Measurements from ENCODE around the gene GNAL.

Gene GNAL

DNA sequence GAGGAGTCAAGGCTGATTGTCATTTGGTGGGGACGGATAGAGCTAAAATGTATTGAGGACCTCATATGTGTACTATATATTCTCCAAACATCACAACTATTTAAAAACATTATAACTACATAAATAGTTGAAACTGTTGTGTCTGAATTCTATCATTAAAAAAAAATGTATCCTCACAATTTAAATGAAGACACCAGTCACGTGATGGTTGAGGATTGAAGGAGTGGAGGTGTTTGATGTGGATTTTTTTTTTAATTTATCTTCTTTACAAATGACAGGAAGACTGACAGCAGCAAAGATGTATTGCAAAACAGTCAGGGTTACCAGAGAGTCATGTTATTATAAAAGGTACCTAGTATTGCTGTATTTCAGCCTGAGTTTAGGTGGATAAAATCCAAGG, 30.0 kb downstream of the GNAL start:
- no peak for DNase-seq (ENCODE audit: low read depth, low spot score)
- H3K27ac ChIP-seq = no peak overlapping the region

DNA sequence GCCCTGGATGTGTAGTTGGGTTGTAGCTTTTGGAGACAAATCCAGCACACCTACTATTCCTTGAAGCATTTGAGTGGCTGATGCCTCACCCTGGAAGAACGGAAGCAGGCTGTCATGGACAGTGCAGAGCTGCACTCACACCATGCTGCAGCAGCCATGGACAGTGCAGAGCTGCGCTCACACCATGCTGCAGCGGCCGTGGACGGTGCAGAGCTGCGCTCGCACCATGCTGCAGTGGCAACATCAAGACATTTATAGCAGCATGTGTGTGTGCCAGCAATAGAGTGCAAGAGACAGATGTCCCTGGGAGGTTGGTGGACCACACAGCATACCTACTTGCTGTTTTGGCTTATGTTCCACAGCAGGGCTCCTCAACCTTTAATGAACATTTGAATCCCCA, 30.6 kb downstream of the GNAL start:
- no peak overlapping the region for H3K27ac ChIP-seq
- no peak for DNase-seq (ENCODE audit: low read depth, low spot score)

DNA sequence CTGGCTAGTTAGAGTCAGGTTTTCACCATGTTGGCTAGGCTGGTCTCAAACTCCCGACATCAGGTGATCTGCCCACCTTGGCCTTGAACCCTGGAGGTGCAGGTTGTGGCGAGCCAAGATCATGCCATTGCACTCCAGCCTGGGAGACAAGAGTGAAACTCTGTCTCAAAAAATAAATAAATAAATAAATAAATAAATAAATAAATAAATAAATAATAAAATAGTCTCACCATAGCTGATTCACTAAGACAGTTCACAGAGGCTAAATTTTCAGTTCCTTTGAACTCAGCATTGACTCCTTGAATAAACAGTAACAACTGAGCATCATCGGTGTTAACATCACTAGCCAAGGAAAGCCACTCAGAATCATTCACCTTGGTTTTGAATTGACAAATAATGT, 32.7 kb downstream of the GNAL start:
- no peak overlapping the region for H3K27ac ChIP-seq
- no peak for DNase-seq (ENCODE audit: low read depth, low spot score)

DNA sequence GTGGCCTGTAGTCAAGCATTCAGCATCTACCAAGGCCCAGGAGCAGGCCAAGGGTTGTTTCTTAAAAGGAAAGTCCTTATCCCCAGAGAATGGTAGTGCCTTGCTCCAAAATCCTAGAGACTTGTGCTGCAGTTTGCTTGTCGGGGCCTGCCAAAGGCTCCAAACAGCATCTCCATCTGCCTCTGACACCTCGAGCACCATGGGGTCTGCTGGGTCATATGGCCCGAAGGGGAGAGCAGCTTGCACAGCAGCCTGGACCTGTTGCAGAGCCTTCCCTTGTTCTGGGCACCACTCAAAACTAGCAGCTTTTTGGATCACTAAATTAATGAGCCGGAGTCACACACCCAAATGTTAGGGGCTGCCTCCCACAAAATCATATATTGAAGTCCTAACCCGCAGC, 35.7 kb downstream of the GNAL start:
- DNase-seq (ENCODE audit: low read depth, low spot score) = no peak
- H3K27ac ChIP-seq = no peak overlapping the region

DNA sequence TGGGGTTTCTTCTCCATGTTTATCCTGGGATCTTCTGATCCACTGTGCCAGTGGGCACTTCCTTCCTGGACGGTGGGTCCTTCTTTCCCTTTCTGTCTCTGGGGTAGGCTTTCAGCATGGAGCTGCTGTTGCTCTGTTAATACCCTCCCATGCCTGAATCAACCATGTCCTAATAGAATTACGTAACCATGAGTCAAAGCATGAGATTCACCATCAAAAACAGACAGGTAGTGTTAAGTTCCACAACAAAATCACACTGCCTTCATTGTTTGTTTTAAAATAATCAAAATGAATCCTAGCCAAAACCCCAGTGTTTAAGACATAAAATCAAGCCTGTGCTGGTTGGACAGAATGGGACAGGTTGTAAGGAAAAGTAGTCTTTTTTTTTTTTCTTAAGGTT, 37.5 kb downstream of the GNAL start:
- peak; percentile 12 for DNase-seq (ENCODE audit: low read depth, low spot score)
- no peak overlapping the region for H3K27ac ChIP-seq

DNA sequence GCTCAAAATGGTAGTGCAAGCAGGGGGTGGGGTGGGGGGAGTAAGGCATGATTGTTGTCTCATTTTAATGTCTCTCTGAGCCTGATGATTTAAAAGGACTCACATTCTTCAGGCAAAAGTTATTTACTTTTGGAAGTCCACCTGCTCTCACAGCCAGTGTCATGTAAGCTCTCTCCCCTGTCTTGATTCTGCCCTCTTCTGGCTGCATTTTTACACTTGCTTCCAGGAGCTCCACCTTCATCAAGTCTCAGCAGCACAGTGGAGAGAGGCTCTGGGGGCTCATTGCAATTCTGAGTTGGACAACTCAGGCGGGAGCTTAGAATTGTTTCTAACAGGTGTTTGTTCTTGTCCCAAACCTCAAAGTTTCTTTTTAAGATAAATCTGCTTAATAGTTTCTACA, 39.2 kb downstream of the GNAL start:
- no peak for DNase-seq (ENCODE audit: low read depth, low spot score)
- H3K27ac ChIP-seq = no peak overlapping the region

DNA sequence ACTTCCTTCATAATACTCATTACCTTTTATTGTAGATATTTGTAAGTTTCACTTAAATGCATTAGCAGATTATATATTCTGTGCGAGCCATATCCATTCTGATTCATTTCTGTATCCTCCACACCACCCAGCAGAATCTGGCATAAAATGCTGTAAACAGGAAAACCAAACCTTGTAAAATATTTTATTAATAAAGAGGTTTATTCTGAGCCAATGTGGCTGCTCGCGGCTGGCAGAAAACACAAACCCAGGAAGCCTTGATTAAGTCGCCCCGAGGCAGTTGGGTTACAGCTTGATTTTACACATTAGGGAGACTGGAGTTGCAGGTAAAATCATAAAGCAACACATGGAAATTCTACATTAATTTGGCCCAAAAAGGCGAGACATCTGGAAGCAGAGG, 40.5 kb downstream of the GNAL start:
- DNase-seq (ENCODE audit: low read depth, low spot score) = no peak
- H3K27ac ChIP-seq = no peak overlapping the region

DNA sequence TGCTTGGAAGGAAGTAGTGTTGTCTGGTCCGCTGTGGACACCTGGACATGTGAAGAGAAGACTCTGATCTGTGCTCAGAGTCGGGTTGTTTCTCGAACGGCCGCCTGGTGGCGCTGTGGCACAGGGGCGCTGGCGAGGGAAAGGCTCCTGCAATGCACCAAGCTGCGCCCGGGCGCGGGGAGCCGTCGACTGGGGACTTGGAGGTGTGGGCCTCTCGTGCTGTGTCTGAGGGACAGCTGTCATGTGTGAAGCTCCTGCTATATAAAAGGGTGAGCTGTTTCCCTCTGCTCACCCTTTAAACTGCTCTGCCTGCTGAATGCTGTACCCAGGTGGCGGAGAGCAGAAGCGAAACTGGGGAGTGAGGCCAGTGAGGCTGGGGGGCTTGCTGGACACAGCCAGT, 44.0 kb downstream of the GNAL start:
- no peak overlapping the region for H3K27ac ChIP-seq
- no peak for DNase-seq (ENCODE audit: low read depth, low spot score)

DNA sequence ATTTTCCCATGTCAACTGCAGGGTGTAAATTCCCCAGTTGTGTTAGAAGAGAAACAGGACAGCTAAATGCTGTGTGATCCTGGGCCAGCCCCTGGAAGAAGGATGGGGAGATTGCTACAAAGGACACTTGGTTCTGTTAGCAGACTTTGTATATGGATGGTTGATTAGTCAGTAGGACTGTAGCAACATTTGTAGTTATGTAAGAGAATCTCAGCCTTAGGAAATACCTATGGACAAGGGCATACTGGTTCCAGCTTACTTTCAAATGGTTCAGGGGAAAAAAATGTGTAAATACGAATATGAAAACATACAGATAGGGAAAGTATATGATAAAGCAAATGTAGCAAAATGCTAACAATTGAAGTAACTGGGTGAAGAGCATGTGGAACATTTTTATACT, 47.6 kb downstream of the GNAL start:
- H3K27ac ChIP-seq = no peak overlapping the region
- DNase-seq (ENCODE audit: low read depth, low spot score) = no peak

DNA sequence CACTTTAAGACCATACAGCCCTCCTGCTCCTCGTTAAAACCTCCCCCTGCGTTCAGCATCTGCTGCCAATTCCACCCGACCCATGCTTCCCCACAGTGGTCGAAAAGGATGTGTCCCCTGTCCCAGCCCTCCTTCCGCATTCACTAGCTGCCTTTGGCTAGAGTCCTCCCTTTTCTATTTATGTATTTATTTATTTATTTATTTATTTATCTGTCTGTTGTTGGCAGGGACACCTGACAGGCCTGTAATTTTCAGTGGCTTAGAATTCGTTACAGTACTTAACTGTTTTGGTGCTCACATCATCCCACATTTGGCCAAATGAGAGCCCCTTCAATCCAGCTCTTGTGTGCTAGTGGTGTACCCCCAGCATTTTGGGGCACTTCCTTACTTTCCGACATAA, 50.8 kb downstream of the GNAL start:
- no peak overlapping the region for H3K27ac ChIP-seq

DNA sequence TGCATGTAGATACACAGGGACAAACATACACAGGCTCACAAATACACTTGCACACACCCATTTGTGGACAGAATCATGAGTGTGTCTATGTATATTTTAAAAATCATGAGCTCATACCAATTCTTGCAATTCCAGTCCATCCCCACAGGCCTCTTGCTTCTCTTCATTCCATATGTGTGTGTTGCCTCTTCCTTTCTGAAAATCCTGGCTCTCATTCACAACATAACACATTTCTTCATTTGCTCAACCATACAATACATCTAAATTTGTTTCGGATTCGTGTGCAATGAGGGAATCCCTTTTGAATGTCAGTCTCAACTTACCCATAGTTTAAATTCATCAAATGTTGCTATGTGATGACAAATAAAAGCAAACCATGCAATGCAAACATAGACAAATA, 51.4 kb downstream of the GNAL start:
- H3K27ac ChIP-seq = no peak overlapping the region
- DNase-seq (ENCODE audit: low read depth, low spot score) = no peak

More for the DNA sequence above, 50.8 kb downstream of the GNAL start:
- no peak for DNase-seq (ENCODE audit: low read depth, low spot score)

DNA sequence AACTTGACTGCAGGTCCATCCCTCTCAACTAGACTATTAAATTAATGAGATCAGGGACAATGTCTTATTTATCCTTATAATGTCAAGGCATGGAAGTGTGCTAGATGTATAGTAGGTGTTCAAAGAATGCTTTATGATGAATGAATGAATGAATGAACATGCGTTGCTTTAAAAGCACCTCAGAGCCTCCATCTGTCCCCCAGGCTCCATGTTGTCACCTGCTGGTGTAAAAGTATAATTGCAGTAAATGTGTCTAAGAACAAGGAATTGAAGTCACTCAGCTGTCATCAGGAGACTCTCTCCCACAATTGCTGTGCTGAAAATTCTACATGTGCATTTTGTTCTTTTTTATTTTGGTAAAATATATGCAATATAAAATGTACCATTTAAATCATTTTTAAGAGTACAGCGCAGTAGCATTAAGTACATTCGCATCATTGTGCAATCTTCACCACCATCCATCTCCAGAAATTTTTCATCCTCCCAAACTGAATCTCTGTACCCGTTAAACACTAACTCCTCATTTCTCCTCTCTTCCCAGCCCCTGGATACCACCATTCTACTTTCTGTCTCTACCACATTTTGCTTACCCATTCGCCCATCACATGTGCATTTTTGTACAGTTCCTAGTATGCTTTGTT, 52.6 kb downstream of the GNAL start:
- DNase-seq (ENCODE audit: low read depth, low spot score) = no peak
- no peak overlapping the region for H3K27ac ChIP-seq

DNA sequence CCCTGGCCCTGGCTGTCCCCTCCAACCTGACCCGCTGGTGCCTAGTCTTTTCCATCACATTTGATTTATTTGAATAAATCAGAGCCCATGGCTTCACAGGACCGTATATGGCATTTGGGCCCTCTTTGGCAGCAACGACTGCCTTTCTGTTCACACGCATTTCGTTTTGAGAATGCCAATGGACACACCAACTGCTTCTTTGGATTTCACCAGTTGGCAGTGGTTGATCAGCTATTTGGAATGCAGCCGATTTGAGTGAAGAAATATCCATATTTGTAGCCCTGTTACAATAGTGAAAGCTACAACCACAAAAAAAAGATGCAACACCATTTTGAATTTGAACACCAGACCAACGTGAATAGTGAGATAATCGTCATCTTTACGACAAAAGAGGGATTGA, 56.5 kb downstream of the GNAL start:
- DNase-seq (ENCODE audit: low read depth, low spot score) = no peak
- no peak overlapping the region for H3K27ac ChIP-seq

DNA sequence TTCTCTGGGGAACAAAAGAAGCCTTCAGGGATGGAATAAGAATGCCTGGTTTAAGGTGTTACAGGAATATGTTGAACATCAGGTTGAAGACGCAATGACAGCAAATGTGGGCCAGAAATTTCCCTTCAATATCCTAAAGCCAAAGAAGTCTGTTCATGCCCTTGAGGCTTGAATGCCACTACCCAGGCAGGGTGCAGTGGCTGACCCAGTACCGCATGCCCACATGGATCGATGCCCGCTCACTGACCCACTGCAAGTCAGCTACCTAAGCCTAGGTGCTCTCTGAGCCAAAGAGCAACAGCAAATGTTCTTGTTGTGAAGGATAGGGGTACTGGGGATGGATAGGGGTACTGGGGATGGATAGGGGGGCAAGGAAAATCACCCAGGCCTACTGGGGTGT, 58.2 kb downstream of the GNAL start:
- no peak for DNase-seq (ENCODE audit: low read depth, low spot score)
- H3K27ac ChIP-seq = no peak overlapping the region

DNA sequence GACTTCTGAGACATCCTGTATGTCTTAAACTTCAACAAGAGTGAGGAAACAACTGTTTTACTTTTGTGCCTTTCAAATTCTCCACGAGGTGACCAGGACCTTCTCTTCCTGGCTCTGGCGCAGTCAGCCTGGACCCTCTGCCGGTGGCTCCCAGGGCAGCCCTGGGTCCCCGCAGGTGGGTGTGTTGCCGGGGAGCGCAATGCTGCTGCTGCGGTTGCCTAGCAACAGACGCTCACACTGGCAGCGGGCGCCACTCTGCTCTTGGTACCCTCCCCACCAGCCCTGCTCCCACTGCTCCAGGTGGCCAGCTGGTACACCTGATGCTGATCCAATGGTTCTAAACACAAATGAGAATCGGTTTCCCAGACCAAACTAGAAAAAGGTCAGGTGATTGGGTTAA, 58.7 kb downstream of the GNAL start:
- DNase-seq (ENCODE audit: low read depth, low spot score) = no peak
- no peak overlapping the region for H3K27ac ChIP-seq

DNA sequence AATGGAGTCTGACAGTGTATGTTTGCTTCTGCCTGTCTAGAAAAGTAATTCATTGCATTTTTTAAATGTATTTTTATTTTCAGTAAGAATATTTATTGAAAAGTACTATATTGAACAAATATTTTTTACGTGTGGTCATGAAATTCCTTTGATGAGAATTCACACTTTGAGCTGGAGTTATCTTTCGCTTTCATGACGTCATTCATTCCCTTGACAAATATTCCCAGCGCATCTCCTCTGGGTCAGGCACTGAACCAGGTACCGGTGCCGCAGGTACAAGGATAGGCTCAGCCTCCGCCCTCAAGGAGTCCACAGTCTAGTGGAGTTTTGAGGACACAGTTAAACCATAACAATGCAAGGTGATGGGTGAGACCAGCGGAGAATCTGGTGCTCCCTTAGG, 60.2 kb downstream of the GNAL start:
- H3K27ac ChIP-seq = no peak overlapping the region
- DNase-seq (ENCODE audit: low read depth, low spot score) = no peak

DNA sequence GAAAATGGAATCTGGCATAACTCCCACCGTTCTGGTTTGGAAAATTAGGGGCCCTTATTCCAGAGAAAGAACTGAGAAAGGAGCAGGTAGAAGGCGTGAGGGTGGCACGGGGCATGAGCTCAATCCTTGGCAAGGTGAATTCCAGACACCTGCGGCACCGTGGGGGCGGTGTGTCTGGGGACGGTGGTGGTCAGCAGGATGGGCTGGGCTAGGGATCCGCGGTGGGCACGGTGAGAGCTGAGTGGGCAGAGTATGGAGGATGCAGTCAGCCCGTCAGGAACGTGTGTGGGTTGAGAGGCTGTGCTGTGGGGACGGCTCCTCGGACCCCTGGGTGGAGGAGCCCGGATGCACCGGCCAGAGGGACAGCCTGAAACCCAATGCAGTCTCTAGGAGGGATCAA, 61.1 kb downstream of the GNAL start:
- DNase-seq (ENCODE audit: low read depth, low spot score) = no peak
- no peak overlapping the region for H3K27ac ChIP-seq

DNA sequence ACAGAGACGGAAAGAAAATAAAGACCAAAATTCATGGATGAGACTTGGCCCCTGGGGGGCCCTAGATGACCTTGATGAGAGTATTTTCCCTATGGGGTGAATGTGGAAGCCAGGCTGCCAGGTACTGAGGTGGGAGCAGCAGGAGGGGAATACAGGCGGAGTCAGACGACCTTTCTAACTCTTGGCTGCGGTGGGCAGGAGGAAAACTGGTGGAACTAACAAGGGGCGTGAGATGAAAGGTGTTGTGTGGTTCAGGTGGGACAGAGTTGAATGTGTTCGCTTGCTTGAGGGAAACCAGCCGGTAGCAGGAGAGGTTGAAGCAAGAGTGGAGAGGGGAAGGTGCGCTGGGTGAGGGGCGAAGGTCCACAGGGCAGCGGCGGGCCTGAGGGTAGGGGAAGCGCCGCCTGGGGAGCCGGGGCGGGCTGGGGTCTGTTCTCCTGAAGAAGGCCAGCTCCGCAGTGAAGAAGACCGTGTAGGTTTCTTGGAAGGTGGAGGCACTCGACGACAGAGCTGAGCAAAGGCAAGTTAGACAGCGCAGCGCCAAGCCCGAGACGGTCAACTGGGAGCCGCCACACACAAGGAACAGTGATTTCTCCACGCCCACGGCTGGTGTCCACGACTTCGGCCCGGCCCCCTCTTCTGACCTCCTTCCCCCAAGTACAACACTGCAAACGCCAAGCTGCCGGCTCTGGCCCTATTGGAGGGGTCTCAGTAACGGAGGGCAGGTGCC, 61.7 kb downstream of the GNAL start:
- no peak overlapping the region for H3K27ac ChIP-seq
- DNase-seq (ENCODE audit: low read depth, low spot score) = no peak

DNA sequence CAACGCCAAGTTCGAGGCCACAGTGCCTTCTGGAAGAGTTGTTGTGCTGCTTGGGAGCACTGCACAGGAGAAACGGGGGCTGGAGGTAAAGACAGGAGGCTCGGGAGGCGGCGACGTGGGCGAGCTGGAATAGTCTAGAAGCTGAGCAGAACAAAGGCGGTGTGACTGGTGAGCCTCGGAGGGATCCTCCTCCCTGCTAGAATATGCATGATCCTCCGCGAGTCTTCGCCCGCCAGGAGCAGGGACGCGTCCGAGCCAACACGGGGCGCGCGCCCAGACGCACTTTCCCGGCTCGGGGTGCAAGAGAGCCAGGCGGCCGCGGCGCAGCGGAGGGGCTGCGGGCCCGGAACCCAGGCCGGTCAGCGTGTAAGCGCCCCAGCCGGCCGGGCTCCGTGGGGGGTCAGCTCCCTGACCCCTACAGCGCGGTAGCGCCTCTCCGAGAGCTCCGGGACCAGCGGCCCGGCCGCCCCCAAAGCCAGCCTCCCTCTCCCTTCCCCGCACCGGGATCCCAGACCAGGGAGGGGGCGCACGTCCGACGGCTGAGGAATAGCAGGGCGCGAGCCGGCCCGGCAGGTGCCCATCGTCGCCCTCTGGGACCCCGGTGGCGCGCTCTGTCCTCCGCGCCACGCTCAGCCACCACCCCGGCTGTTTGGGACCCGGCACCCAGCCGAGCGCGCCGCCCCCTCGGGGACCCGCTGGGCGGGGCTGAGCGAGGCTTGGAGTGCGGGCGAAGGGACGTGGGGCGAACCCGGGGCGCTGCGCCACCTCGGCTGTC, 62.5 kb downstream of the GNAL start:
- H3K27ac ChIP-seq = no peak overlapping the region
- DNase-seq (ENCODE audit: low read depth, low spot score) = no peak

DNA sequence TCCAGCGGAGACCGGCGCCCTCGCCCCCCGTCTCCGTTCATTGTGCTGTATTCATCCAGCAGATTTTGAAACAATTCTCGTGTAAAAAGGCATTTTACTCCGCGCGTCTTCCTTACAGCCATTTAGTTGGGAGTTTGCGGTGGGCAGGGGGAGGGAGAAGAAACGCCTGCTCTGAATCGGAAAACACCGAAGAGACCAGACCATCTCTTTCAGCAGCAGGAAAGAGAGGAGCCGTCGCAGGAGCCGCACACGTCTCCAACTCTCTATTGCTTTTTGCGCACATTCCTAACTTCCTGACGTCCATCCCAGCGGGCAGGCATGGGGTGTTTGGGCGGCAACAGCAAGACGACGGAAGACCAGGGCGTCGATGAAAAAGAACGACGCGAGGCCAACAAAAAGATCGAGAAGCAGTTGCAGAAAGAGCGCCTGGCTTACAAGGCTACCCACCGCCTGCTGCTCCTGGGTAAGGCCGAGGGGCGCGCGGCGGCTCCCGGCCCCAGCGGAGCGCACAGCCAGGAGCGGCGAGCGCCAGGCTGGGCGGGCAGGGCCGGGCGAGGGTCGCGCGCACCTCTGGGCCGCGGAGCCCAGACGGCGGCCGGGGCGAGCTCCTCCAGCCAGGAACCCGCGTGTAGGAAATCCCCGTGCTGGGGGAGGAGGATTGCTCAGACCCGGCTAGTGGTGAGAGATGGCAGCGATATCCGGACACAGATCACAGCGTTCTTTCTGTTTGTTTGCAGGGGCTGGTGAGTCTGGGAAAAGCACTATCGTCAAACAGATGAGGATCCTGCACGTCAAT, 63.2 kb downstream of the GNAL start:
- no peak for DNase-seq (ENCODE audit: low read depth, low spot score)
- no peak overlapping the region for H3K27ac ChIP-seq

DNA sequence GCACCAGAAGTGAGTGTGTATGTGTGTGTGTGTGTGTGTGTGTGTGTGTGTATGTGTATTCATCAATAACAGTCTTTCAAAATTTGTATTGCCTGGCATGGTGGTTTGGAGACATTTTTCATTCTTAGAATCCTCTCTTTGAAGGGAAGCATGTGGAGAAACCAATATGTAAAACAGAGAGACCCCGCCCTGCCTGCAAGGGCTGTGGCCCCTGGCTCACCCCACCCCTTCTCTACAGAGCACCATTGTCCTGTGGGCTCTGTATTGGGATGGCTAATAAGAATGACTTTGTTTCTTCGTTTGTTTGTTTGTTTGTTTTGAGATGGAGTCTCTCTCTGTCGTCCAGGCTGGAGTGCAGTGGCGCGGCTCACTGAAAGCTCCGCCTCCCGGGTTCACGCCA, 65.9 kb downstream of the GNAL start:
- no peak for DNase-seq (ENCODE audit: low read depth, low spot score)
- no peak overlapping the region for H3K27ac ChIP-seq
